ENCODE results near the gene CAPN7. TPM values are rescaled to one million over a fixed set of nuclear protein-coding genes. Genes with fewer than 3 reads are reported as not detected.

CAPN7 gene
- polyA plus RNA-seq, 2 donors: 11.2 to 11.9 TPM

DNA sequence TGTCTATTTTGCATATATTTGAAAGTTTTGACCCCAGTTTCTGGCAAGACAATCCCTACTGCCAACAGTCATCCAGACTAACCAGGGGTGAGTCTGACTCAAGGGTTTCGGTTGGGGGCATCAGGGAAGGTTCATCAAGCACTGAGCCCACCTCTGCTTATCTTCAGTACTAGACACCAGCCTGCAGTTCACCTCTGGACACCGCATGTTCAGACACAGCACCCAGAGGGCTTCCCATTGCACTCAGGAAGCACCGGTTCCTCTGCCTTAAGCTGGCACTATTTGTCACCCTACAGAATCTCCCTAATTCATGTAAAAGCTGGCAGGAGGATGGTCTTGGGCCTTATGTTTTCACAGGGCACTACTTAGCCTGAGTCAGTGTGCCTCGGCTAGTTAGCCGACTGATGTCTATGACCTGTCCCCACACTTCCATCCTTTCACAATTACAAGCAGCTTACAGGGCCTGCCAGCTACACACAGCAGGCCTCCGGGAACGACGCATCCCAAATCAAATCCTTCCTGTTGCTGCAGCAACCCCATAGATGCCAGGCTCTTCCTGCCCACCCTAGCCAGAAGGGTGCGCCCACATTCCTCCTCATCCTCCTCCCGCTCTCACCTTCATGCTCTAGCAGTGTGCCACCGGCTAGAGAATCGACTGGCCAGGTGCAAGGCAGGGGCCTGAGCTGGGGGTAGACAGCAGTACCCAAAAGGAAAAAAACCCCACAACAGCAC is 73.8 kb downstream of the CAPN7 start:
- Histone ChIP-seq H3K27ac (ENCODE audit: low read depth in 2 of 2, low read length in 1 of 2) (no peak overlapping the region), H3K4me3 (ENCODE audit: low read depth in 1 of 2, low read length in 2 of 2) (no peak overlapping the region), H3K9me3 (ENCODE audit: control insufficient read depth in 2 of 2, insufficient read depth in 1 of 2, low read depth in 1 of 2, low read length in 1 of 2) (no peaks in the 10 kb centered on the region), H3K36me3 (ENCODE audit: control insufficient read depth in 2 of 2, insufficient read depth in 2 of 2, low read length in 1 of 2) (no peaks in the 10 kb centered on the region), H3K4me1 (ENCODE audit: control insufficient read depth in 2 of 2, insufficient read depth in 2 of 2, low read length in 1 of 2) (peaks cover 4% of the 10 kb centered on the region in 2 donors), H3K27me3 (ENCODE audit: control insufficient read depth in 1 of 2, insufficient read depth in 2 of 2, low read length in 2 of 2) (no peaks in the 10 kb centered on the region)
- 61 to 78% methylated on average over 12 of the region's 12 CpGs for WGBS, 2 donors

DNA sequence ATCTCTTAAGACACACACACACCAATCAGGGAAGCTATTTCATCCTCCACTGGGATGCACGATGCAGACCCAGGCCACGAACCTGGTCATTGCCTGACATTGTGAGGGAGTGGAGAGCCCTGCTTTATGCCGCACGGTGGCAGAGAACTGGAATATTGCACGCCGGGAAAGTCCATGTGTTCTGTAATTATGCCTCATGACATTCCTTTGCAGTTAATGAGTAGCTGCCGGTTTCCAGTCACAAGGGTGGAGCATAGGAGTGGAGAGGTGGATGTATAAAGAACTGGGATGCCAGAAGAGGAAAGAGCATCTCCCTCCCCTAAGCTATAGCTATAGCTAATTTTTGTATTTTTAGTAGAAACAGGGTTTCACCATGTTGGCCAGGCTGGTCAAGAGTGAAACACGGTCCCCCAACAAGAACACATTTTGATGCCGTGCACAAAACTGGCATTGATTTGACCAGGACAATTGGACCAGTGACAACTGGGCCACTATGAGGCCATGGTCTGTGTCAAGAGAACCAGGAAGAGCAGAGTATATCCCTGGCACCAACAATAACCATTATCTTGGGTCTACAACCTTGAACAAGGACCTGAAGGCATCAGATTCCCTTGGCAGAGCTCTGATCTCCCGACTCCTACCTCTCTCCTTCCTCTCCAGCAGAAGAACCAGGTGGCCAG is 74.9 kb downstream of the CAPN7 start:
- Histone ChIP-seq H3K9me3 (ENCODE audit: control insufficient read depth in 2 of 2, insufficient read depth in 1 of 2, low read depth in 1 of 2, low read length in 1 of 2) (no peaks in the 10 kb centered on the region), H3K36me3 (ENCODE audit: control insufficient read depth in 2 of 2, insufficient read depth in 2 of 2, low read length in 1 of 2) (no peaks in the 10 kb centered on the region), H3K4me1 (ENCODE audit: control insufficient read depth in 2 of 2, insufficient read depth in 2 of 2, low read length in 1 of 2) (peaks cover 4% of the 10 kb centered on the region in 2 donors), H3K27ac (ENCODE audit: low read depth in 2 of 2, low read length in 1 of 2) (no peak overlapping the region), H3K27me3 (ENCODE audit: control insufficient read depth in 1 of 2, insufficient read depth in 2 of 2, low read length in 2 of 2) (no peaks in the 10 kb centered on the region), H3K4me3 (ENCODE audit: low read depth in 1 of 2, low read length in 2 of 2) (no peak overlapping the region)
- 89 to 93% methylated on average over 10 of the region's 10 CpGs for WGBS, 2 donors

DNA sequence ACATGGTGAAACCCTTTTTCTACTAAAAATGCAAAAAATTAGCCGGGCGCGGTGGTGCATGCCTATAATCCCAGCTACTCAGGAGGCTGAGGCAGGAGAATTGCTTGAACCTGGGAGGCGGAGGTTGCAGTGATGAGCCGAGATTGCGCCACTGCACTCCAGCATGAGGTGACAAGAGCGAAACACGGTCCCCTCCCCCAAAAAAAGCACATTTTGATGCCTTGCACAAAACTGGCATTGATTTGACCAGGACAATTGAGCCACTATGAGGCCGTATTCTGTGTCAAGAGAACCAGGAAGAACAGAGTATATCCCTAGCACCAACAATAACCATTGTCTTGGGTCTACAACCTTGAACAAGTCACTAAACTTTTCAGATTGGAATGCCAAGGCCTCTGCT is 75.8 kb downstream of the CAPN7 start:
- Histone ChIP-seq H3K4me1 (ENCODE audit: control insufficient read depth in 2 of 2, insufficient read depth in 2 of 2, low read length in 1 of 2) (peaks cover 4% of the 10 kb centered on the region in 2 donors), H3K4me3 (ENCODE audit: low read depth in 1 of 2, low read length in 2 of 2) (no peak overlapping the region), H3K9me3 (ENCODE audit: control insufficient read depth in 2 of 2, insufficient read depth in 1 of 2, low read depth in 1 of 2, low read length in 1 of 2) (no peaks in the 10 kb centered on the region), H3K36me3 (ENCODE audit: control insufficient read depth in 2 of 2, insufficient read depth in 2 of 2, low read length in 1 of 2) (no peaks in the 10 kb centered on the region), H3K27ac (ENCODE audit: low read depth in 2 of 2, low read length in 1 of 2) (no peak overlapping the region), H3K27me3 (ENCODE audit: control insufficient read depth in 1 of 2, insufficient read depth in 2 of 2, low read length in 2 of 2) (no peaks in the 10 kb centered on the region)
- 97% methylated on average over 9 of the region's 9 CpGs for WGBS, 2 donors

DNA sequence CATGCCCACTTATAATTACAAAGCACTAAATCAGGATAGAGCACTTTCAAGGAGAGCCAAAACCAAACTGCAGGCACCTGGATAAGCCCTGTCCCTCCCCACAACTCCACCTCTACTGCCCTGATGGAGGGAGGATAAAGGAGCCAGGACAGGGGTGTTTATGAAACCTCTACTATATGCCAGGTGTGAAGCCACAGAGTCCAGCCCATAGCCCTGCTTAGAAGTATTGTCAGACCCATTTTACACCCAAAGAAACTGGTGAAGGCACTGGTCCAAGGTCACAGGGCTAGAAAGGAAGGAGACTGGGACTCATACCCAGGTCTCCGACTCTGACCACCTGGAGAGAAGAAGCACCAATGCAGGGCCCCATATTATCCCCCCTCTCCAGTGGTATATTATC is 77.7 kb downstream of the CAPN7 start:
- H3K27ac ChIP-seq (ENCODE audit: low read depth in 2 of 2, low read length in 1 of 2): no peak overlapping the region
- H3K9me3 ChIP-seq (ENCODE audit: control insufficient read depth in 2 of 2, insufficient read depth in 1 of 2, low read depth in 1 of 2, low read length in 1 of 2): no peaks in the 10 kb centered on the region
- no peak overlapping the region for H3K4me3 ChIP-seq (ENCODE audit: low read depth in 1 of 2, low read length in 2 of 2)
- peaks cover 4% of the 10 kb centered on the region in 2 donors for H3K4me1 ChIP-seq (ENCODE audit: control insufficient read depth in 2 of 2, insufficient read depth in 2 of 2, low read length in 1 of 2)
- H3K27me3 ChIP-seq (ENCODE audit: control insufficient read depth in 1 of 2, insufficient read depth in 2 of 2, low read length in 2 of 2): no peaks in the 10 kb centered on the region
- H3K36me3 ChIP-seq (ENCODE audit: control insufficient read depth in 2 of 2, insufficient read depth in 2 of 2, low read length in 1 of 2): no peaks in the 10 kb centered on the region
- WGBS, 2 donors: 78 to 91% methylated on average over 1 of the region's 1 CpG

DNA sequence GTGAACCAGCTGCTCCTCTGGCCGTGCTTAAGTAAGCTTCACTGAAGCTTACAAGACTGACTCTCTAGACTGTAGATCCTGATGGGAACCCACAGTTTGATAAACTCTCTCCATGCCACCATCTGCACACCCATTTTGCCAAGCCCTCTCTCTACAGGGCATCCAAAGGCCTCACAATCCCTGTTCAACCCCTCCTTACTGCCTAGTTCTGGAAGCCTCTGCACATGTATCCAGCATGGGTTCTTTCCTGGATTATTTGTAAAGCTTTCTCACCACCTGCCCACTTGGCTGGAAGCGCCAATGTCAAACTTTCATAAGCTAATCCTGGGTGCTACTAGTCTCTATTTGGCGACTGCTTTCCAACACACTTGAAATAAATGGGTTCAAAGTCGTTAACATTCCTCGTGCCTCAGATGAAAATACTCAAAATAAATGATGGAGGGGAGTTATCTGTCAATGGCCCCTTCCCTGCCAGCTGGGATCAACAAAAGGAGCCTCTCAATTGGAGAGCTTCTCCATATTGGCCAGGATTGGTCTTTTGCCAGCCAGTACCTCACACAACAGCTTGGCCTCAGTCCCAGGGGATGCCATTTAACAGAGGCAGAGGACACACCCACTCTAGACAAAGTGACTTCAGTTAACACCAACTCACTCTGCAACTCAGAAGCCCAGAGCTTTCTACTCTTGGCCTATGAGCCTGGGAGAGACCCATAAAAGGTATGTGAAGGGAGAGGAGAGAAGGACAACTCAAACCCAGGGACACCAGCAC is 78.3 kb downstream of the CAPN7 start:
- no peaks in the 10 kb centered on the region for H3K36me3 ChIP-seq (ENCODE audit: control insufficient read depth in 2 of 2, insufficient read depth in 2 of 2, low read length in 1 of 2)
- peaks cover 4% of the 10 kb centered on the region in 2 donors for H3K4me1 ChIP-seq (ENCODE audit: control insufficient read depth in 2 of 2, insufficient read depth in 2 of 2, low read length in 1 of 2)
- 77 to 80% methylated on average over 5 of the region's 5 CpGs for WGBS, 2 donors
- H3K9me3 ChIP-seq (ENCODE audit: control insufficient read depth in 2 of 2, insufficient read depth in 1 of 2, low read depth in 1 of 2, low read length in 1 of 2): no peaks in the 10 kb centered on the region
- no peak overlapping the region for H3K27ac ChIP-seq (ENCODE audit: low read depth in 2 of 2, low read length in 1 of 2)
- H3K4me3 ChIP-seq (ENCODE audit: low read depth in 1 of 2, low read length in 2 of 2): no peak overlapping the region
- no peaks in the 10 kb centered on the region for H3K27me3 ChIP-seq (ENCODE audit: control insufficient read depth in 1 of 2, insufficient read depth in 2 of 2, low read length in 2 of 2)

DNA sequence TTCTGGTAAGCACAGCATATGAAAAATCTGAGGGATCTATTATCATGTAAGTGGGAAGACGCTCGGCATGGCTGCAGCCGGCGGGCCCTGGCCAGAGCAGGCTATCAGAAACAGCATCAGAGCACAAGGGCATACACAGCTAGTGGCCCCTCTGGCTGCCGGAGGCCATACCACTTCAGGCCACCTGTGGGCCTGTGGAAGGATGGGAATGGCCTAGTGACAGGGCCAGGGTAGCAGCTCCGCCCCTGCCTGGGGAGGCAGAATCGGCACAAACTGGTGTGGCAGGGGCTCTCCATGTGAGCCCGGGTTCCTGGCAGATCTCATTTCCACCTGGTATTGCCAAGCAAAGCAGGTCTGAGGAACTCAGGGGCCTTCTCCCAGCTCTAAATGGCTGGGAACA is 80.0 kb downstream of the CAPN7 start:
- Histone ChIP-seq H3K36me3 (ENCODE audit: control insufficient read depth in 2 of 2, insufficient read depth in 2 of 2, low read length in 1 of 2) (no peaks in the 10 kb centered on the region), H3K27me3 (ENCODE audit: control insufficient read depth in 1 of 2, insufficient read depth in 2 of 2, low read length in 2 of 2) (no peaks in the 10 kb centered on the region), H3K9me3 (ENCODE audit: control insufficient read depth in 2 of 2, insufficient read depth in 1 of 2, low read depth in 1 of 2, low read length in 1 of 2) (no peaks in the 10 kb centered on the region), H3K27ac (ENCODE audit: low read depth in 2 of 2, low read length in 1 of 2) (no peak overlapping the region), H3K4me3 (ENCODE audit: low read depth in 1 of 2, low read length in 2 of 2) (no peak overlapping the region), H3K4me1 (ENCODE audit: control insufficient read depth in 2 of 2, insufficient read depth in 2 of 2, low read length in 1 of 2) (no peaks in the 10 kb centered on the region)
- WGBS, 2 donors: 88% methylated on average over 8 of the region's 8 CpGs

DNA sequence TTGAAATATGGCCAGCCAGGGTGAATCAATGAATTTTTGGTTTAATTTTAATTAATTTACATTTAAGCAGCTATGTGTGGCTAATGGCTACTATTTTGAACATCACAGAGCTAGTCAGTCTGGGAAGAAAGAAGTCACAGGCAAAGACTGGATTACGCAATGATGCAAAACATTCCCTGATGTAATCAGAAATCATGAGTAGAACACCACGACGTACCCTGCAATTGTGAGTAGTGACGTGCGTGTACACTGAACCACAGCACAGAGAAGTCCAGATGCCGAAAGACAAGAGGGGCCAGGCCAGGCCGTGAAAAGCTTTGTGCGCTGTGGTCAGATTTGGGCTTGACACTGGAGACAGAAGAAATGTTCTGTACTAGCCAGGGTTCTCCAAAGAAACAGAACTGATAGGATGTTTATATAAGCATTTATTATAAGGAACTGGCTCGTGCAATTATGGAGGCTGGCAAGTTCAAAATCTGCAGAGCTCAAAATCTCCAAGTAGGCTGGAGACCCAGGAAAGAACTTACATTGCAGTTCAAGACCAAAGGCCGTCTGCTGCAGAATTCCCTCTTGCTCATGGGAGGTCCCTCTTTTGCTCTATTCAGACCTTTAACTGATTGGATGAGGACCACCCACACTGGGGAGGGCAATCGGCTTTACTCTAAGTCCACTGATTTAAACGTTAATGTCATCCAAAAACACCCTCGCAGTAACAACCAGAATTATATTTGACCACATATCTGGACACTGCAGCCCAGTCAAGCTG is 81.7 kb downstream of the CAPN7 start:
- Histone ChIP-seq H3K36me3 (ENCODE audit: control insufficient read depth in 2 of 2, insufficient read depth in 2 of 2, low read length in 1 of 2) (no peaks in the 10 kb centered on the region), H3K4me3 (ENCODE audit: low read depth in 1 of 2, low read length in 2 of 2) (no peak overlapping the region), H3K27me3 (ENCODE audit: control insufficient read depth in 1 of 2, insufficient read depth in 2 of 2, low read length in 2 of 2) (no peaks in the 10 kb centered on the region), H3K27ac (ENCODE audit: low read depth in 2 of 2, low read length in 1 of 2) (peak overlapping the region; percentile 29 to 36), H3K9me3 (ENCODE audit: control insufficient read depth in 2 of 2, insufficient read depth in 1 of 2, low read depth in 1 of 2, low read length in 1 of 2) (no peaks in the 10 kb centered on the region), H3K4me1 (ENCODE audit: control insufficient read depth in 2 of 2, insufficient read depth in 2 of 2, low read length in 1 of 2) (peaks cover 0 to 2% of the 10 kb centered on the region in 2 donors)
- 67 to 73% methylated on average over 13 of the region's 13 CpGs for WGBS, 2 donors

DNA sequence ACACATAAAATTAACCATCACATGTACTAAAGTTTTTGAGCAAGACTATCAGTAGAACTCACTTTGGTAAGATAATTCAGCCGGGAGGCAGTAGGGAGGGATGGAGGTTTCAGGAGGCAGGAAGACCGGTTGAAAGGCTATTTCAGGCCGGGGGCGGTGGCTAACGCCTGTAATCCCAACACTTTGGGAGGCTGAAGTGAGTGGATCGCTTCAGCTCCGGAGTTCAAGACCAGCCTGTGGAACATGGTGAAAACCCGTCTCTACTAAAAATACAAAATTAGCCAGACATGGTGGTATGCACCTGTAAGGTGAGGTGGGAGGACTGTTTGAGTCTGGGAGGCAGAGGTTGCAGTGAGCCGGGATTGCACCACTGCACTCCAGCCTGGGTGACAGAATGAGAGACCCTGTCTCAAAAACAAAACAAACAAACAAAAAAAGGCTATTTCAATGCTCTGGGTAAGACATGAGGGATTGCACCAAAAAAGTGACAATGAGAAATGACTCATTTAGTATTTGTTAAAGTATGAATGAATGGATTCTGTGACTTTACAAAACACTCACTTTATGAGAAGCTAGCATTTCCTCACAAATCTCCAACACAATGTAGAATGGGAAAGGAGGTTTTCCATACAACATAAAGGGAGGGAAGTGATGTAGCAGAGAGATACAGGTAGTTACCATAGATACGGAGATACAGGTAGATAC is 82.4 kb downstream of the CAPN7 start:
- H3K4me1 ChIP-seq (ENCODE audit: control insufficient read depth in 2 of 2, insufficient read depth in 2 of 2, low read length in 1 of 2): peaks cover 2 to 4% of the 10 kb centered on the region in 2 donors
- no peaks in the 10 kb centered on the region for H3K27me3 ChIP-seq (ENCODE audit: control insufficient read depth in 1 of 2, insufficient read depth in 2 of 2, low read length in 2 of 2)
- H3K27ac ChIP-seq (ENCODE audit: low read depth in 2 of 2, low read length in 1 of 2): peak overlapping the region in 1 of 2 donors; percentile 29
- H3K36me3 ChIP-seq (ENCODE audit: control insufficient read depth in 2 of 2, insufficient read depth in 2 of 2, low read length in 1 of 2): no peaks in the 10 kb centered on the region
- H3K4me3 ChIP-seq (ENCODE audit: low read depth in 1 of 2, low read length in 2 of 2): no peak overlapping the region
- H3K9me3 ChIP-seq (ENCODE audit: control insufficient read depth in 2 of 2, insufficient read depth in 1 of 2, low read depth in 1 of 2, low read length in 1 of 2): no peaks in the 10 kb centered on the region
- WGBS, 2 donors: 95% methylated on average over 10 of the region's 10 CpGs

DNA sequence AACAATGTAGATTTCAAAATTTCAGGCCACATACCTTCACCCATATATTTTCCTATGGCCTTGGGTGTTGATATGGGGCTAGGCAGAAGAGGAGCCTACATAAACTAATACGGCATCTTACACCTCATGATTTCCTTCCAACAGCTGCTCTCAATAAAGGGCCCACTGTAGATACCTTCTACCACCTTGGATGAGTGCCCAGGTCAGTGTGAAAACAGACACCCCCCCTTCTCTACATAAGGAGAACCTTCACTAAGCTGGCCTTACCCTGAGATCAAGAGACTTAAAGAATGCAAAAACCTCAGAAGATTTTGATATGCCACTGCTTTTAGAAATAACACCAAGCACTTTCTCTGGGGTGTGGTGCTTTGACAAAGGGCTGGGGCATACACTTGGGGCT is 83.6 kb downstream of the CAPN7 start:
- 96 to 98% methylated on average over 1 of the region's 1 CpG for WGBS, 2 donors
- Histone ChIP-seq H3K4me1 (ENCODE audit: control insufficient read depth in 2 of 2, insufficient read depth in 2 of 2, low read length in 1 of 2) (peaks cover 2 to 4% of the 10 kb centered on the region in 2 donors), H3K27ac (ENCODE audit: low read depth in 2 of 2, low read length in 1 of 2) (no peak overlapping the region)

More for the DNA sequence above, 83.6 kb downstream of the CAPN7 start:
- Histone ChIP-seq H3K9me3 (ENCODE audit: control insufficient read depth in 2 of 2, insufficient read depth in 1 of 2, low read depth in 1 of 2, low read length in 1 of 2) (no peaks in the 10 kb centered on the region), H3K4me3 (ENCODE audit: low read depth in 1 of 2, low read length in 2 of 2) (no peak overlapping the region), H3K27me3 (ENCODE audit: control insufficient read depth in 1 of 2, insufficient read depth in 2 of 2, low read length in 2 of 2) (no peaks in the 10 kb centered on the region), H3K36me3 (ENCODE audit: control insufficient read depth in 2 of 2, insufficient read depth in 2 of 2, low read length in 1 of 2) (no peaks in the 10 kb centered on the region)

Measured in esophagus (tissue), 2 donors.